ENCODE measurements around the gene WNK1.

Gene WNK1

GRCh38 chr12:774051-774614 is 21.8 kb downstream of the WNK1 start (continued):
- TF ChIP-seq, protein P1, sequence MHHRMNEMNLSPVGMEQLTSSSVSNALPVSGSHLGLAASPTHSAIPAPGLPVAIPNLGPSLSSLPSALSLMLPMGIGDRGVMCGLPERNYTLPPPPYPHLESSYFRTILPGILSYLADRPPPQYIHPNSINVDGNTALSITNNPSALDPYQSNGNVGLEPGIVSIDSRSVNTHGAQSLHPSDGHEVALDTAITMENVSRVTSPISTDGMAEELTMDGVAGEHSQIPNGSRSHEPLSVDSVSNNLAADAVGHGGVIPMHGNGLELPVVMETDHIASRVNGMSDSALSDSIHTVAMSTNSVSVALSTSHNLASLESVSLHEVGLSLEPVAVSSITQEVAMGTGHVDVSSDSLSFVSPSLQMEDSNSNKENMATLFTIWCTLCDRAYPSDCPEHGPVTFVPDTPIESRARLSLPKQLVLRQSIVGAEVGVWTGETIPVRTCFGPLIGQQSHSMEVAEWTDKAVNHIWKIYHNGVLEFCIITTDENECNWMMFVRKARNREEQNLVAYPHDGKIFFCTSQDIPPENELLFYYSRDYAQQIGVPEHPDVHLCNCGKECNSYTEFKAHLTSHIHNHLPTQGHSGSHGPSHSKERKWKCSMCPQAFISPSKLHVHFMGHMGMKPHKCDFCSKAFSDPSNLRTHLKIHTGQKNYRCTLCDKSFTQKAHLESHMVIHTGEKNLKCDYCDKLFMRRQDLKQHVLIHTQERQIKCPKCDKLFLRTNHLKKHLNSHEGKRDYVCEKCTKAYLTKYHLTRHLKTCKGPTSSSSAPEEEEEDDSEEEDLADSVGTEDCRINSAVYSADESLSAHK (tag by site-specific recombination; IDR thresholded peaks at IDR 0.05) = no peak
- no peak for TF ChIP-seq ZNF157 (tag by site-specific recombination; IDR thresholded peaks at IDR 0.05)
- TF ChIP-seq ZNF776 (tag by site-specific recombination; IDR thresholded peaks at IDR 0.05; ENCODE audit: borderline replicate concordance) = no peak
- TF ChIP-seq, protein P2, sequence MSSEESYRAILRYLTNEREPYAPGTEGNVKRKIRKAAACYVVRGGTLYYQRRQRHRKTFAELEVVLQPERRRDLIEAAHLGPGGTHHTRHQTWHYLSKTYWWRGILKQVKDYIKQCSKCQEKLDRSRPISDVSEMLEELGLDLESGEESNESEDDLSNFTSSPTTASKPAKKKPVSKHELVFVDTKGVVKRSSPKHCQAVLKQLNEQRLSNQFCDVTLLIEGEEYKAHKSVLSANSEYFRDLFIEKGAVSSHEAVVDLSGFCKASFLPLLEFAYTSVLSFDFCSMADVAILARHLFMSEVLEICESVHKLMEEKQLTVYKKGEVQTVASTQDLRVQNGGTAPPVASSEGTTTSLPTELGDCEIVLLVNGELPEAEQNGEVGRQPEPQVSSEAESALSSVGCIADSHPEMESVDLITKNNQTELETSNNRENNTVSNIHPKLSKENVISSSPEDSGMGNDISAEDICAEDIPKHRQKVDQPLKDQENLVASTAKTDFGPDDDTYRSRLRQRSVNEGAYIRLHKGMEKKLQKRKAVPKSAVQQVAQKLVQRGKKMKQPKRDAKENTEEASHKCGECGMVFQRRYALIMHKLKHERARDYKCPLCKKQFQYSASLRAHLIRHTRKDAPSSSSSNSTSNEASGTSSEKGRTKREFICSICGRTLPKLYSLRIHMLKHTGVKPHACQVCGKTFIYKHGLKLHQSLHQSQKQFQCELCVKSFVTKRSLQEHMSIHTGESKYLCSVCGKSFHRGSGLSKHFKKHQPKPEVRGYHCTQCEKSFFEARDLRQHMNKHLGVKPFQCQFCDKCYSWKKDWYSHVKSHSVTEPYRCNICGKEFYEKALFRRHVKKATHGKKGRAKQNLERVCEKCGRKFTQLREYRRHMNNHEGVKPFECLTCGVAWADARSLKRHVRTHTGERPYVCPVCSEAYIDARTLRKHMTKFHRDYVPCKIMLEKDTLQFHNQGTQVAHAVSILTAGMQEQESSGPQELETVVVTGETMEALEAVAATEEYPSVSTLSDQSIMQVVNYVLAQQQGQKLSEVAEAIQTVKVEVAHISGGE (tag by site-specific recombination; conservative IDR thresholded peaks at IDR 0.05; ENCODE audit: low read depth) = no peak
- TF ChIP-seq SP2 (tag by site-specific recombination; IDR thresholded peaks at IDR 0.05) = no peak
- TF ChIP-seq ZBTB49 (tag by site-specific recombination; IDR thresholded peaks at IDR 0.05; ENCODE audit: low read depth) = no peak
- no peak for TF ChIP-seq ZNF529 (tag by site-specific recombination; IDR thresholded peaks at IDR 0.05; ENCODE audit: insufficient replicate concordance)
- no peak for TF ChIP-seq ZNF19 (tag by site-specific recombination; IDR thresholded peaks at IDR 0.05; ENCODE audit: low read depth)
- no peak for TF ChIP-seq ZNF138 (tag by site-specific recombination; IDR thresholded peaks at IDR 0.05; ENCODE audit: borderline replicate concordance)
- TF ChIP-seq ZNF366 (tag by site-specific recombination; conservative IDR thresholded peaks at IDR 0.05) = peak; percentile 74
- TF ChIP-seq TRIM28 (IDR thresholded peaks at IDR 0.05; ENCODE audit: borderline replicate concordance, low read length) = peak; percentile 23; the same call in 1 of the 2 replicates
- TF ChIP-seq ZNF324 (tag by site-specific recombination; IDR thresholded peaks at IDR 0.05) = no peak
- no peak for TF ChIP-seq ZNF311 (tag by site-specific recombination; IDR thresholded peaks at IDR 0.05; ENCODE audit: borderline replicate concordance)
- TF ChIP-seq ZNF302 (tag by site-specific recombination; IDR thresholded peaks at IDR 0.05; ENCODE audit: low read depth) = no peak
- no peak for TF ChIP-seq ZNF549 (tag by site-specific recombination; IDR thresholded peaks at IDR 0.05)
- TF ChIP-seq ZNF426 (tag by site-specific recombination; IDR thresholded peaks at IDR 0.05) = no peak
- TF ChIP-seq ZNF148 (tag by site-specific recombination; IDR thresholded peaks at IDR 0.05; ENCODE audit: borderline replicate concordance) = no peak
- peak; percentile 94 for TF ChIP-seq SP7 (tag by site-specific recombination; IDR thresholded peaks at IDR 0.05)
- TF ChIP-seq ZFP41 (tag by site-specific recombination; IDR thresholded peaks at IDR 0.05; ENCODE audit: borderline replicate concordance) = no peak
- no peak for TF ChIP-seq KLF16 (tag by site-specific recombination; IDR thresholded peaks at IDR 0.05)
- TF ChIP-seq ZNF560 (tag by site-specific recombination; IDR thresholded peaks at IDR 0.05; ENCODE audit: borderline replicate concordance) = no peak
- TF ChIP-seq ZBTB1 (tag by site-specific recombination; IDR thresholded peaks at IDR 0.05) = no peak
- no peak for TF ChIP-seq ZNF510 (tag by site-specific recombination; IDR thresholded peaks at IDR 0.05; ENCODE audit: insufficient replicate concordance)
- peak; percentile 39; the same call in 1 of the 2 replicates for TF ChIP-seq ZEB2 (tag by site-specific recombination; IDR thresholded peaks at IDR 0.05)
- TF ChIP-seq ZNF121 (tag by site-specific recombination; IDR thresholded peaks at IDR 0.05) = no peak
- no peak for TF ChIP-seq ZFP37 (tag by site-specific recombination; IDR thresholded peaks at IDR 0.05)
- TF ChIP-seq ZFP69B (tag by site-specific recombination; IDR thresholded peaks at IDR 0.05) = peak; percentile 95
- peak; percentile 40 for TF ChIP-seq ZXDB (tag by site-specific recombination; IDR thresholded peaks at IDR 0.05)
- TF ChIP-seq GFI1B (tag by site-specific recombination; IDR thresholded peaks at IDR 0.05) = no peak

Data from HEK293 (cell line).